UCSD-AML1 (cell line): Measurements from ENCODE around the gene CCDC32.

Source experiments
- DNase-seq: peaks from one replicate; lab custom pipeline; 2025; ENCODE audit not compliant: unreplicated experiment; lab: John Stamatoyannopoulos, UW

Gene CCDC32

DNA sequence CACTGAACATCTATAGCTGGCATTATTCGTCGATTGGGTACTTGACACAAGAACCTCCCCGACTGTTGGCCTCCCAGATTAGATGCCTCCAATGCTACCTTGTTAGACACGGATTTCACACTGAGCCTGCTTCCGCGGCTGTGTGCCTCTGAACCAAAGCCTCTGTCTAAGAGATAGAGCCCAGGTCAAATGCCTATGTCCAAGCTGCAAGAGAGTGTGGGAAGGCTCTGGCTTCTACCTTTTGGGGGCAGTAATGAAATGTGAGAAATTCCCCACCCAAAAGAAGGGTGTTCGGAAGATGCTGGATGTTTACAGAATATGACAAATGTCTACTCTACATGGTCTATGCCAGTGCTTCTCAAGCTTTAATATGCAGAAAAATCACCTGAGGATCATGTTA is 2.3 kb upstream of the CCDC32 start:
- peak; percentile 40 for DNase-seq

DNA sequence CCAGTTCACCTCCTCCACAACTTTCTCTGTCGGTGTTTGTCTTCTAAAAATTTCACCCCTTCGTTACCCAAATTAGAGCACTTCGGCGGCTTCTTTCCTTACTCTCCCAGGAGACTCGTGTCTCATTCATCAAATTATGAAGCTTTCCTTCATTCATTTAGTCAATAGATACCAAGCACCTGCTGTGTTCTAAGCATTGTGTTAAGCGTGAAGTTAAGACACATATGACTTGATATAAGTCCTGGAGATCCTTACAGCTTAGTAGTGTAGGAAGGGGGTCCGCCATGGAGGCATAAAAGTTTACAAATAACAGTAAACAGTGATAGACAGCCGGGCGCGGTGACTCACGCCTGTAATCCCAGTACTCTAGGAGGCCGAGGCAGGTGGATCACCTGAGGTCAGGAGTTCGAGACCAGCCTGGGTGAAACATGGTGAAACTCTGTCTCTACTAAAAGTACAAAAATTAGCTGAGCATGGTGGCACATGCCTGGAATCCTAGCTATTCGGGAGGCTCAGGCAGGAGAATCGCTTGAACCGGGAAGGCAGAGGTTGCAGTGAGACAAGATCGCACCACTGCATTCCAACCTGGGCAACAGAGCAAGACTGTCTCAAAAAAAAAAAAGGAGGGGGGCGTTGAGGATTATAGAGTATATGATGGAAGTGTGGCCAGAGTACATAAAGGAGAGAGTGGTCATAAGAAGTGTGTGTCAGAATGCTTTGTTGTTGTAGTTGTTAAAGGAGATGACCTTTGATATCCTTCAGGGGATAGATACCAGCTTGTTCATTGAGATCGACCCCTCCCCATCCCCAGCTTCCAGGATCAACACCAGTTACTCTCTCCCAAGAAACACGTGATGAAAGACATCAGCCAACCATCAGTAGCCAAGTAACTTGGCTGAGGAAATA is 744 bp upstream of the CCDC32 start:
- no peak for DNase-seq

DNA sequence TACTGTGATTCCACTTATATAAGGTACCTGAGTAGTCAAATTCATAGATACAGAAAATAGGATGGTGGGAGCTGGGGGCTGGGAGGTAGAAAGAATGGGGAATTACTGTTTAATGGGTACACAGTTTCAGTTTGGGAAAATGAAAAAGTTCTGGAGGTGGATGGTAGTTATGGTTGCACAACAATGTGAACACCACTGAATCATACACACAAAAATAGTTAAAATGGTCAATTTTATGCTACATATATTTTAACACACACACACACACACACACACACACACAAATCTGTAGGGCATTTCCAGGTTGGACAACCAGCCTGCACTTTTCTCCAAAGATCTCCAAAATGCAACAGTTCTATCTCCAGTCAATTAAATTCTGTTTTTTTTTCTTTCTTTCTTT is 1.4 kb downstream of the CCDC32 start:
- no peak for DNase-seq

DNA sequence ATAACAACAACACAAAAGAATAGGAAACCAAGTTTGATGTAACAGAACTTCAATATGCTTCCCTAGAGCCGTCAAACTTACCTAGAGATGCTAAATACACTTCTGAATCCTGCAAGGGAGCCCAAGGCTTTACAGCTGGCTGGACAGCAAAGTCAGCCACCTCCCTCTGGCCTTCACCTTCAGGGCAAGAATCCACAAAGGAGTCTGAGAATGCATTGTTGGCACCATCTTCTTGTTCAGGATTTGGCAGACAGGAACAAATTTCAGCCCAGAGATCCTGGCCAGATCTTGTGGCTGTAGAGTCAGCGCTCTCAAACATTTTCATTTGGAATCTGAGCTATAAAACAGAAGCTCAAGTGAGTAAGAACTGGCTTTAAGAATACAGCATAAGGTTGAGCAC is 2.2 kb downstream of the CCDC32 start:
- DNase-seq: no peak

DNA sequence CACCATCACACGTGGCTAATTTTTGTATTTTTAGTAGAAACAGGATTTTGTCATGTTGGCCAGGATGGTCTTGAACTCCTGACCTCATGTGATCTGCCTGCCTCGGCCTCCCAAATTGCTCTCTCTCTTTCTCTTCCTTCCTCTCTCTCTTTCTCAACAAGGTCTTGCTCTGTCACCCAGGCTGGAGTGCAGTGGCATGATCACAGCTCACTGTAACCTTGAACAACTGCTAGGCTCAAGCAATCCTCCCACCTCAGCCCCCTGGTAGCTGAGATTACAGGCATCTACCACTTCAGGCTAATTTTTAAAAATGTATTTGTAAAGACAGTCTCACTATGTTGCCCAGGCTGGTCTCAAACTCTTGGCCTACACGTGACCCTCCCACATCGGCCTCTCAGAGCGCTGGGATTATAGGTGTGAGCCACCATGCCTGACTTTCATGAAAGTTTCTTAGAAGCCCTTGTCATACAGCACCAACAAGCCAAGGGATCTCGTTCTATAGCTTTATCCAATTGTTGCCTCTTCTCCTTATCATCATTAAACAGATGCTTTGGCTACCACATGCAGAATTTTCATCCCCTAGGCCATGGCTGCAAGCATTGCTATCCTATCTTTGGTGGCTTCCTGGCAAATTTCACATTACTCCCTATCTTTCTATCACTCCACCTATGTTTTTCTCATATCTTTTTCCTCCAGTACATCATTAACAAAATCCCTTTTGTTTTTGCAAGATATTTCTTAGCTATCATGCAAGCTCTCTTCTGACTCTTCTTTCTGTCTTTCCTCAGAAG is 5.7 kb downstream of the CCDC32 start:
- DNase-seq: no peak

DNA sequence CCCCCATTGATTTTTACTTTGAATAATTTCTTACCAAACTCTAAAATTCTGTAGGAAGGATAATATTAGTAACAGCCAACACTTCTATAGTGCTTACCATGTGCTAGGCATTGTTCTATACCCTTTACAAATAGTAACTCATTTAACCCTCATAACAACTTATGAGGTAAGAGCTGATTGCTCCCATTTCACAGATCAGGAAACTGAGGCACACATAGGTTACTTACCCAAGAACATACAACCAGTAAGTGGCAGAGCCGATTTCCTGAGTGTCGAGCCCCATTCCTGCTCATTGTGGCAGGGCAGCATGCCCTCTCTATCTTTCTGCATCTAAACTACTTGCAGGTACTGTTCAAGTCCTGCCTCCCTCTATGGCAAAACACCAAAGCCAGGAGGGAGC is 9.0 kb downstream of the CCDC32 start:
- no peak for DNase-seq

DNA sequence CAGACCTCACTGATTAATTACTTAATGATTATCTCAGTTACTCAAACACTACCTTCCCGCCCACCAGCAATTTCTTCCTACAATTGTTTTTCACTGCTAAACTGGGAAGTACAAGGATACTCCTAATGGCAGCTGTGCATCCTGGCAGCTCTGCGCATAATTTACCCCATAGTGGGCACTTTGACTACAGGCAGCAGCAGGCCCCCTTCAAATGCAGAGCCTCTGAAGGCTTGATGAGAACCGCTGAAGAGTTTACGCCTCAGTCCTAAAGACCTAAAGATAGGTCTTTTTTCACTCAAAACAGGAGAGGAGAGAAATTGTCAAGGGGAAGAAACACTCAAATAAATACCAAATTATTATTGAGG is 10.7 kb downstream of the CCDC32 start:
- no peak for DNase-seq

DNA sequence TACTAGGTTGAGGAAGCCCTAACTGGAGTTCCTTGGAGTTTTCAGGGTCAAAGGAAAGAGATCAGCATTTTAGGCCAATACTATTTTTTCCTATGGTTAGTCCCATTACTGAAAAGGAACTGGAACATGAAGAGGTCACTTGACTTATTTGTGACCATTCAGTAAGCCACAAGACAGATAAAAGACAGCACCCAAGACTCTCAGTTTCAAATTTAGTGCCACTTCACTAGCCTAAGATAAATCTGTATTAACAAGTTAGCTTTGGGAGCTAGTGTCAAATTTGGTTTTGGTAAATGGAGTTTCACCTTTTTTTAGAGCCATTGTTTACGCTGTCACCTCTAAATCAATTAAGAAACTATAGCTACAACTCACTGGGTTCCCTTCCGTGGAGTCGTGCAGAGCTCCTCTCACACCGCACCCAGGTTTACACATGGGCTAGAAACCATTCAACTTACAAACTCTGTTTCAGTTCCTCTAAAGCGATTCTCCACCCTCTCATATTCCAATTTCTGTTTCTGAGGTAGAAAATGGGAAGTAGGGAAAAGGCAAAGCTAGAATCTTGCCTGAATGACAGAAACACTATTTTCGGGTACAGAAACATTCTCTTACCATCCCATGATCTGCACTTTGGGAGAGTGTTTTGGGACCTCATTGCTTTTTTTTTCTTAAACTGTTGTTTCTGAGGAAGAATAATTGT is 14.4 kb downstream of the CCDC32 start:
- DNase-seq: no peak

DNA sequence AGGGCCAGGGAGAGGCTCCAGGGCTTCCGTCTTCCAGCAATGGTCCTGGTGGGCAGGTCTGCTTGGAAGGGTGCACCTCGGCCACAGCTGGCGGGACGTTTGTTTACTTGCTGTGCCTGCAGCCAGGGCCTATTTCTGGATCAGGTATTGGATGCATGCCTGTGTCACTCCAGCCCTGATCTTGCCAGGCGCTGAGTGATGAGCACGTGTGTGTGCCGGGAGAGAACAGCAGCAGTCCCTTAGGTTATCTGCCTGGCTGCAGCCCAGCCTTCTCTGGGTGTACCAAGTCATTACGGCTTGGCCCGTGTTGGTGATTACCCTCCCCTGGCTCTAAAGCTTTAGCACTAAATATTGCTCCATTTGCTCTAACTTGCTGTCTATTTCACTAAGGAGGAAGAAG is 14.9 kb downstream of the CCDC32 start:
- no peak for DNase-seq

DNA sequence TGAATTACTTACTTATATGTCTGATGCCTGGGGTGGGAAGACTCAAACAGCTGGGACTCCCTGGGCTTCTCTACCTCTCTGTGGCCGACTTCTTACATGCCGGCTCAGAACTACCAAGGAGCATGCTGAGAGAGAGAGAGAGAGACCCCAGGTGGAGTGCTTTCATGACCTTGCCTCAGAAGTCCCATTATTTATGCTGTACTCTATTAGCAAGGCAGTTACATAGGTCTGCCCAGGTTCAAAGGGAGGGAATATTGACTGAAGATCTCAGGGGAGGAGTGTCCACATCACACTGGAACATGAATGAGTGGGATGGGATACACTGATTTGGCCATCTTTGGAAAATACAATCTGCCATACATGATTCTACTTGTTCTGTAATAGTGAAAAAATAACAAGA is 16.2 kb downstream of the CCDC32 start:
- no peak for DNase-seq

DNA sequence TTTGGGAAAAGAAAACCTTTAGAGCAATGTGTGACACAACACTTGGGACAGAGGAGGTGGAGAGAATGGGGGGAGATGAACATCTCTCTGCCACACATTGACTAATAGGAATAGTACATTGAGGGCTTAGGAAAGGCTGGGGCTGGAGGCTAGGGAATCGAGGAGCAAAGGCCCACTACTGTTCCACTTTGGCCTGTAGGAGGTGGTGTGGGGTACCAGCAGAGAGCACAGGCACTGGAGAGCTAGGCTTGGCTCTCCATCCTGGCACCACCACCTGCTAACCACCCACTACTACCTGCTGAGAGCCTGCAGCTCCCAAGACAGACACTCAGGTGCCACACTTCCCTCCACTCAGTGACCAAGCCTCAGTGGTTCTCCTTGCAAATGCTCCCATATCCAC is 19.4 kb downstream of the CCDC32 start:
- DNase-seq: no peak

DNA sequence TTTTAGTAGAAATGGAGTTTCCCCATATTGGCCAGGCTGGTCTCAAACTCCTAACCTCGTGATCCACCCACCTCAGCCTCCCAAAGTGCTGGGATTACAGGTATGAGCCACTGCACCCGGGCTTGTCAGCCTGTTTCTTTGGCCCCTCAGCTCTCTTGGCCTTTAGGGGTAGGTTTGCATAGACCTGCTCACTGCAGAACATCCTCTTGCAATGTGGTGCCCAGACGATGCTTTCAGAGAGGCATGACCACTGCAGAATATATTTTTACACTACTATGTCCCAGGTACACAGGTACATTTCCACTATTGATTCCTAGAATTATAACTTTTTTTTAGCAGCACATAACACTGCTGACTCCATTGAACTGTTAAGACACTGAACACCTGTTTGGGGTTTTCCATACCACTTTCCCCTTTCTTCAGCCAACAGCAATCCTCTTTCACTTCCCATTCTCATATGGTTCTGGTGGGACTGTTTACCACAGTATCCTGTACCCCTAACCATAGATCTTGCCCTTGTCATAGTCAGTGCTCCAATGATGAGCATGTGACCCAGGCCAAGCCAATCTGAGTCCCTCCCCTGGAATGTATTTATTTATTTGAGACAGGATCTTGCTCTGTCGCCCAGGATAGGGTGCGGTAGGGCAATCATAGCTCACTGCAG is 21.1 kb downstream of the CCDC32 start:
- DNase-seq: no peak

DNA sequence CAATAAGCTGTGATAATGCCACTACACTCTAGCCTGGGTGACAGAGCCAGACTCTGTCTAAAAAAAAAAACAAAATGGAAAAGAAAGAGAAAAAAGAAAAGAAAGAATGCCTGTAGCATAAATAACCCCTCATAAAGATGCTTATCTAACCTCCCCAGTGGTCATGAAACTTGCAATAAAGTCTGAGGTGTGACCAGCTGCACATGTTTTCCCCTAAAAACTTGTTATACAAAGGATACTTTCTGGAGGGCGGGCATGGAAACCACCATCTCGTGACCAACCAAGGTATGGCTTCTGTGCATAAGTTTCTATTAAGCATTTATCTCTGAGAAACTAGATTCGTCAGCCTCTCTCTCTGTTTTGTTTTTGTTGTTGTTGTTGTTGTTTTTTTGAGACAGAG is 21.8 kb downstream of the CCDC32 start:
- no peak for DNase-seq

DNA sequence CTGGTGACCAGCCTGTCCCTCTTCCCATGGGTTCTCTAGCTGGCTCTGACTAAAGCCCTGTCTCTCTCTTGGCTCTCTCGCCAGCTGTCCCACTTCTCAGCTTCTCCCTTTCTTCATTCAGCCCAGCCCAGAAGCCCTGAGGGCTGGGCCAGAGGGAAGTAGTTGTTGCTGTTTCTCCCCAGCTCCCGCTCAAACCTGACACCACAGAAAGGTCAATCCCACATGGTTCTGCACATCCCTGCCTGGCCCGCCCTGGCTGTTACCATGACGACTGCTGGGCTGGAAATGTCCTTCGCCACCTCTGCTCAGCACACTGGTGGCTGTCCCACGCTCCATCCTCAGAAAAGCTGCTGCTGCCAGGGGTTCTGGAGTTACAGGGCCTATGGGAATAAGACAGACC is 25.9 kb downstream of the CCDC32 start:
- DNase-seq: no peak

DNA sequence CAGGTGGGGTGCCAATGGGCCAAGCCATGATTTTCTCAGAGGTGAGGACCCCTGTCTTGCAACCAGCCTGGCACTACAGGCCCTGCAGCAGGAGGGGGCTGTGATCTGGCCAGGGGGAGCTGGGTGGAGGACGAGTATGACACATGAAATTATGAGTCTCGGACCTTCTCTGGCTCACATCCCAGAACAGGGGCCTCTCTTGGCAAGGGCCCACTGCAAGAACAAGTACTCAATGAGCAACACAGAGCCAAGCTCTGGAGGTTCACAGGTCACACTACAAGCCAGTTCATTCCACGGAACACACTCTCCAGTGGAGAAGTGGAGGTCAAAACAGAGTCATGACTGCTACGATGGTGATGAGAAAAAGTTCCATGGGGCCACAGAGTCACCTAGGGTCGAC is 28.3 kb downstream of the CCDC32 start:
- no peak for DNase-seq

DNA sequence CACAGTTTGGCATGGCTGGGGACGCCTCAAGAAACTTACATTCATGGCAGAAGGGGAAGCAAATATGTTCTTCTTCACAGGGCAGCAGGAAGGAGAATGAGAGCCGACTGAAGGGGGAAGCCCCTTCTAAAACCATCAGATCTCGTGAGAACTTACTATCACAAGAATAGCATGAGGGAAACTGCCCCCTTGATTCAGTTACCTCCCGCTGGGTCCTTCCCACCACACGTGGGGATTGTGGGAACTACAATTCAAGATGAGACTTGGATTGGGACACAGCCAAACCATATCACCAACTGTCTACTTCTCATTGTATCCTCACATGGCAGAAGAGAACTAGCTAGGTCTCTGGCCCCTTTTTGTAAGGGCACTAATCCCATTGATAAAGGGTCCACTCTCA is 30.5 kb downstream of the CCDC32 start:
- DNase-seq: no peak

DNA sequence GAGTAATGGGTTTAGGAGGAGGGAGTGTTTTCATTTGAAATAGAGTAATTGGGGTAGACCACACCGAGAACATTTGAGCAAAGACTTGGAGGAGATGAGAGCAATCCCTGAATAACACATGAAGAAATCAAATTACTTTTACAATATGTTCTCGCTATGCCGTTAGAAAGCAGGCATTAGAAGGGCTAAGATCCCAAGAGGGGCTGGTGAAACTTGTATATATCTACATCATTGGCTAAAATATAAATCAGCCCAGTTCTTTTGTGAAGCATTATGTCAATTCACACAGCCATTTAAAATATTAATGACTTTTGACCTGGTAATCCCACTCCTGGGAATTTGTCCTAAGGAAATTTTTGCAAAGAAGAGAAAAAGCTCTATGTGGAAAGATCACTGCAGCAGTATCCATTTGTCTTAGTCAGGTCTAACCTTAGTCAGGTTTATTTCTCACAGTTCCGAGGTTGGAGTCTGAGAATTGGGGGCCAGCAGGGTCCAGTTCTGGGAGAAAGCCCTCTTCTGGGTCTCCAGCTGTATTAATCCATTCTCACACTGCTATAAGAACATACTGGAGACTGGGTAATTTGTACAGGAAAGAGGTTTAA is 31.0 kb downstream of the CCDC32 start:
- no peak for DNase-seq

DNA sequence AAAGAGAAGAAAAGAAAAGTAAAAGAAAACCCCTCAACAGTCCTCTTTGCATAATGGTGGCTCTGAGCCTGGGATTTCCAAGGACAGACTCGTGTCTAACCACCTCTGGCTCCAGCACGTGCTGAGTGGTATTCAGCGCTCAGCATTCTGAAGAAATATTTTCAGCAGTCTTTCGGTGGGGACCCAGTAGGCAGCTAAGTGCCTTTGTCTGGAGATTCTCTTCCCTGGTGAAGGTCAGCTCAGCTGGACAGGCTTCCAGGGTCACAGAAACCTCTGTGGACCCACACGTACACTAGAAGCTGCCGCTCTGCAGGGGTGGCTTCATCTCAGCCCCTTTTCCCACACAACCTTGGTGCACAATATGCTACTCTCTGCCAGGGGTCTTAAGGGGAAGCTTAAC is 36.0 kb downstream of the CCDC32 start:
- no peak for DNase-seq

DNA sequence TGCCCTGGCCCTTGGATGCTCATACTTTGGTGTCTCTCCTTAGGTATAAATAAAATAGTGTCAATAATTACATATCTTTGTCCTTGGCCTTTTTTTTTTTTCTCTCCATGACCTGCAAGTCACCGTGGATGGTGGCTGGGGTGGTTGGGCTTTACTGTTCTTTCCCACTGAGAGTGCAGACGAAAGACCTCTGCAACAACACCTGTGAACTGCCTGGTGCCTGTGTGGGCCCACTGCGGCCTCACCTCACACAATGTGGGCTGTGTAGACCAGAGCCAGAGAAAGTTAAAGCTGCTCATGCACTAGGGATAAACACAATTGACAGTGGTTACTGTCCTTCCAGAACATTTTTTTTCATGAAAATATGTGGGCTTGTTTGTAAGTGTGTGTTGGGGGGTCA is 39.0 kb downstream of the CCDC32 start:
- no peak for DNase-seq

DNA sequence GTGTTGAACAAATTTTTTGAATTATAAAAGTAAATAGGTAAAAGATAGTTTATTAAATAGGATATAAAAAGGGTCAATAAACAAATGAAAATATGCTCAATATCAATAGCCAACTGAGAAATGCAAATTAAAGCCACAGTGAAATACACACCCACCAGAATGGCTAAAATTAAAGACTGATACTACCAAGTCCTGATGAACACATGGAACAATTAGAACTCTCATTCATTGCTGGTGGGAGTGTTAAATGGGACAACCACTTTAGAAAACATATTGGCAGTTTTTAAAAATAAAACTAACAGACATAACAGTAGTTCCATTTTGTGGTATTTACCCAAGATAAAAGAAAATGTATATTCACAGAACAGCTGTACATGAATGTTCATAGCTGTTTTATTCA is 41.2 kb downstream of the CCDC32 start:
- no peak for DNase-seq

DNA sequence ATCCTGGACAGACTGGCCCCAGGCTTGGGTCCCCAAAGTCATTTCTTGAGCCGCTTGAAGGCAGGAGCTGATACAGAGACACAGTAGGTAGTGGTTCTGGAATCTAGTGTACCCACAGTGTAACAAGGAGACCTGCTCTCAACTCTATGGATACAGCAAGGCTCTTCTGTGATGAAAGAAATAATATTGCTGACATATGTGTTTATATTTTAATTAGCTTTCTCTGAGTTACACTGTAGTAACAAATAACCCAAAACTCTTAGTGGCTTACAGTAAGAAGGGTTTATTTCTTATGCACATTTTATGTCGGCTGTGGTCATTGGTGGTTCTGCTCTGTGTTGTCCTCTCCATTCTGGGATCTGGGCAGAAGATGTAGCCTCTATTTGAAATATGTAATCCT is 48.5 kb downstream of the CCDC32 start:
- no peak for DNase-seq
